Heart right ventricle (tissue), 16 donors: Measurements from ENCODE around the gene GRK1. TPM values are rescaled to one million over a fixed set of nuclear protein-coding genes. Genes with fewer than 3 reads are reported as not detected.
A peak's percentile ranks its signal among the peaks of the same experiment; 100 is the strongest.

Source experiments
- ATAC-seq, 8 donors: fragments of 200-7000 bp; cut with Tn5 transposase; one replicate each; pipeline ENCODE4 v1.9.1; 2020; ENCODE audit warnings: mild to moderate bottlenecking in 8 of 8, moderate library complexity in 8 of 8, moderate number of reproducible peaks in 1 of 8
- DNase-seq, 2 donors: peaks; one replicate each; pipeline ENCODE4 v3.0.0-alpha.2; 2020
- H3K27ac ChIP-seq, 10 donors: fragments of 200-600 bp; sonication (generic) in 2 of 10; one replicate each; pipeline versions ENCODE4 v1.5.0 to v1.8.0; 2020 to 2022; ENCODE audit warnings: mild to moderate bottlenecking in 3 of 10
- H3K27me3 ChIP-seq, 7 donors: fragments of 200-600 bp; one replicate each; pipeline ENCODE4 v1.8.0; 2021 to 2022; ENCODE audit warnings: mild to moderate bottlenecking in 2 of 7
- H3K36me3 ChIP-seq, 9 donors: fragments of 200-600 bp; sonication (generic) in 1 of 9; one replicate each; pipeline versions ENCODE4 v1.5.0 to v1.8.0; 2020 to 2022; ENCODE audit warnings: mild to moderate bottlenecking in 2 of 9
- H3K4me1 ChIP-seq, 9 donors: fragments of 200-600 bp; sonication (generic) in 1 of 9; one replicate each; pipeline versions ENCODE4 v1.5.0 to v1.8.0; 2020 to 2022; ENCODE audit warnings: mild to moderate bottlenecking in 4 of 9
- H3K4me3 ChIP-seq, 10 donors: fragments of 200-600 bp; sonication (generic) in 2 of 10; one replicate each; pipeline versions ENCODE4 v1.5.0 to v1.8.0; 2020 to 2022; ENCODE audit warnings: mild to moderate bottlenecking in 7 of 10, moderate library complexity in 2 of 10
- H3K9me3 ChIP-seq, 11 donors: fragments of 200-600 bp in 10 of 11; sonication (generic) in 2 of 11; one replicate each; pipeline versions ENCODE4 v1.5.0 to v1.8.0; 2013 to 2022; ENCODE audit warnings: mild to moderate bottlenecking in 2 of 11, control low read depth in 1 of 11, moderate library complexity in 1 of 11
- WGBS, 2 donors: extraction: QIAGEN DNeasy Blood & Tissue Kit; methylation state at CpG; one replicate each; pipeline ENCODE4 v1.1.7; 2013; ENCODE audit warnings: inconsistent platforms in 1 of 2; 5-methylcytosine and 5-hydroxymethylcytosine counted together
- intact Hi-C, 10 donors: fragments of 100-400 bp; cut with DNase I; formaldehyde crosslinking; loops; one replicate each; pipeline versions ENCODE4 v1.11.1 to v1.14.2; 2022
- polyA plus RNA-seq, 2 donors: library from polyadenylated mRNA; stranded (reverse); fragments of 200-250 nt; gene quantifications; one replicate each; pipeline ENCODE4 v1.2.3, GENCODE V29; 2013
- total RNA-seq, 10 donors: library from RNA; stranded (reverse); fragmentation: NEBNext Ultra II Directional in 3 of 10; extraction: Animal tissue kit (Norgen Biotek cat#: 25700) in 3 of 10; gene quantifications; one replicate each; pipeline versions ENCODE4 v1.2.1 to v1.2.4, GENCODE V29; 2021 to 2023
- TF ChIP-seq, protein P1 (sequence below), 9 donors: fragments of 200-600 bp; sonication (generic) in 2 of 9; IDR thresholded peaks; one replicate each; pipeline versions ENCODE4 v1.5.0 to v1.8.0; 2021 to 2022; ENCODE audit warnings: antibody characterized with exemption in 9 of 9, mild to moderate bottlenecking in 5 of 9, moderate library complexity in 1 of 9
- donor health status: Arrhythmogenic right ventricular cardiomyopathy.
- donor health status: ischemic (EF 13 %, LVEDD 7.1; RV severe dilation, severe dysfunction).
- donor health status: healthy with polysubstance abuse.
- donor health status: DM: no; HTN: yes; CAD: no.
- donor health status: DM: no; HTN: no; CAD: no.
- donor health status: ischemic (EF 25% LVEDD 6.9; RV normal size, moderate dysfunction).
- donor health status: ischemic (EF 25% LVEDD 5.7; RV mildly dilated, moderate dysfunction).
- donor health status: healthy.
- donor health status: DM: yes; HTN: yes; CAD: no.
- donor health status: Ischemic cardiomyopathy.
- donor health status: ischemic (EF 35%, LVEDD 5.7; RV mildly dilated, moderate dysfunction).
- donor health status: nonischemic (EF 11% LVEDD 7.7; RV severe dilation, severe dysfunction).
- donor health status: DM: yes; HTN: yes; CAD: no.
- donor health status: PGD.
- donor health status: ischemic (EF 29% LVEDD 5.4; RV normal size, mild dysfunction).
- donor health status: nonischemic (EF 23%, LVEDD 6.1; RV moderate dilation, normal function).

Gene GRK1
- total and polyA plus RNA-seq, 12 donors: 0.01 to 0.79 (median 0.18) TPM; not detected in 4

DNA sequence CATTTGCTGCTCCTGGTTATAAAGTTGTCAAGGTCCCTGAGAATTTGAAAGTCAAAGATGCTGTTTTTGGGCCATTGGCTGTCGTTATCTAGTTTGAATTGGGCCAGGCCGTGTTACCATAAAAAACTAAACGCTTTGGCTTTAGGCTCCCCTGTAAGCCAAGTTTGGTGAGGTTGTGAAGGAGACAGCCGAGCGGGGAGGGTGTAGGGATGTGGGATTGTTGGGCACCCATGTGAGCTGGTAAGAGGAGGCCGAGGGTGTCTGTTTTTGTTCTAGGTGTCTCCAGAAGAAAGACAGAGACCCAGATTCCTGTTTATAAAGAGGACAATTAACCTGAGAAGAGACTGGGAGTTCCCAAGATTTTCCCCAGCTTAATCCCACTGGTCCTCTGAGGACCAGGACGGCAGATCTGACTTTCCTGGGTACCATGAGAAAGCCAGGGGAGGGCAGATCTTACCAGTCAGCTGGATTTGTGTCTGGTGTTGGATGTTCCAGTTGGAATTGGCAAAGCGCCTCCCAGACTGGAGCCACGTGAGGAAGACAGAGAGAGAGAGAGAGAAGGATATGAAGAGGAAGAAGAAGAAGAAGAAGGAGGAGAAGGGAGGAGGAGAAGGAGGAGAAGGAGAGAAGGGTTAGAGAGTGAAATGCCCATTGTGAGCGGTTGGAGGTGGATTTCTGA is 117.1 kb downstream of the GRK1 start:
- H3K4me3 ChIP-seq: no peak overlapping the region
- peaks cover 0 to 4% (median 0%) of the 10 kb centered on the region in 11 donors for H3K9me3 ChIP-seq
- no peak for DNase-seq
- 80 to 84% methylated on average over 10 of the region's 10 CpGs for WGBS, 2 donors
- intact Hi-C loops: no loop called here
- TF ChIP-seq, protein P1, sequence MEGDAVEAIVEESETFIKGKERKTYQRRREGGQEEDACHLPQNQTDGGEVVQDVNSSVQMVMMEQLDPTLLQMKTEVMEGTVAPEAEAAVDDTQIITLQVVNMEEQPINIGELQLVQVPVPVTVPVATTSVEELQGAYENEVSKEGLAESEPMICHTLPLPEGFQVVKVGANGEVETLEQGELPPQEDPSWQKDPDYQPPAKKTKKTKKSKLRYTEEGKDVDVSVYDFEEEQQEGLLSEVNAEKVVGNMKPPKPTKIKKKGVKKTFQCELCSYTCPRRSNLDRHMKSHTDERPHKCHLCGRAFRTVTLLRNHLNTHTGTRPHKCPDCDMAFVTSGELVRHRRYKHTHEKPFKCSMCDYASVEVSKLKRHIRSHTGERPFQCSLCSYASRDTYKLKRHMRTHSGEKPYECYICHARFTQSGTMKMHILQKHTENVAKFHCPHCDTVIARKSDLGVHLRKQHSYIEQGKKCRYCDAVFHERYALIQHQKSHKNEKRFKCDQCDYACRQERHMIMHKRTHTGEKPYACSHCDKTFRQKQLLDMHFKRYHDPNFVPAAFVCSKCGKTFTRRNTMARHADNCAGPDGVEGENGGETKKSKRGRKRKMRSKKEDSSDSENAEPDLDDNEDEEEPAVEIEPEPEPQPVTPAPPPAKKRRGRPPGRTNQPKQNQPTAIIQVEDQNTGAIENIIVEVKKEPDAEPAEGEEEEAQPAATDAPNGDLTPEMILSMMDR (IDR thresholded peaks at IDR 0.05): no peak
- H3K27me3 ChIP-seq: peaks cover 0 to 2% (median 0%) of the 10 kb centered on the region in 7 donors
- peaks cover 0 to 4% (median 0%) of the 10 kb centered on the region in 9 donors for H3K4me1 ChIP-seq
- no peak for ATAC-seq
- no peaks in the 10 kb centered on the region for H3K36me3 ChIP-seq
- H3K27ac ChIP-seq: no peak overlapping the region

DNA sequence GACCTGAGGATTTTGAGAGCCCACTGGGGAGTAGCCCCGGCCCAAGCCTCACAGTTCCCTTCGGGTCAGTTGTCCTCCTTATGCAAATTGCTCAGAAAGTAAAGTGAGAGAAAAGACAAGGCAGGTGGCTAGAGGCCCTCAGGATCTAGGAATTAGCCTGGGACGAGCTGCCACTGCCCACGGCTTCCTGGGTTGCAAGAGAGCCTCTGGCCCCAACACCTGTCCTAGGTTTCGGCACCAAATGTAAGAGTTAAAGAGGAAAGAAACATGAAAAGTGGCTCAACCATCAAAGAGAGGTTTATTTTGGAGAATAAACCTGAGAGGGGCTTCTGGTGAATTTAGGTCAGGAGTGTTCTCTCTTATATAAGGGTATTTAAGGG is 117.6 kb downstream of the GRK1 start:
- Histone ChIP-seq H3K4me3 (no peak overlapping the region), H3K27me3 (peaks cover 0 to 2% (median 0%) of the 10 kb centered on the region in 7 donors), H3K27ac (no peak overlapping the region), H3K36me3 (no peaks in the 10 kb centered on the region), H3K4me1 (peaks cover 0 to 4% (median 0%) of the 10 kb centered on the region in 9 donors), H3K9me3 (peaks cover 0 to 4% (median 0%) of the 10 kb centered on the region in 11 donors)
- intact Hi-C loops: no loop called here
- no peak for DNase-seq
- no peak for ATAC-seq
- TF ChIP-seq, protein P1 (IDR thresholded peaks at IDR 0.05): no peak
- WGBS, 2 donors: 83% methylated on average over 5 of the region's 5 CpGs

DNA sequence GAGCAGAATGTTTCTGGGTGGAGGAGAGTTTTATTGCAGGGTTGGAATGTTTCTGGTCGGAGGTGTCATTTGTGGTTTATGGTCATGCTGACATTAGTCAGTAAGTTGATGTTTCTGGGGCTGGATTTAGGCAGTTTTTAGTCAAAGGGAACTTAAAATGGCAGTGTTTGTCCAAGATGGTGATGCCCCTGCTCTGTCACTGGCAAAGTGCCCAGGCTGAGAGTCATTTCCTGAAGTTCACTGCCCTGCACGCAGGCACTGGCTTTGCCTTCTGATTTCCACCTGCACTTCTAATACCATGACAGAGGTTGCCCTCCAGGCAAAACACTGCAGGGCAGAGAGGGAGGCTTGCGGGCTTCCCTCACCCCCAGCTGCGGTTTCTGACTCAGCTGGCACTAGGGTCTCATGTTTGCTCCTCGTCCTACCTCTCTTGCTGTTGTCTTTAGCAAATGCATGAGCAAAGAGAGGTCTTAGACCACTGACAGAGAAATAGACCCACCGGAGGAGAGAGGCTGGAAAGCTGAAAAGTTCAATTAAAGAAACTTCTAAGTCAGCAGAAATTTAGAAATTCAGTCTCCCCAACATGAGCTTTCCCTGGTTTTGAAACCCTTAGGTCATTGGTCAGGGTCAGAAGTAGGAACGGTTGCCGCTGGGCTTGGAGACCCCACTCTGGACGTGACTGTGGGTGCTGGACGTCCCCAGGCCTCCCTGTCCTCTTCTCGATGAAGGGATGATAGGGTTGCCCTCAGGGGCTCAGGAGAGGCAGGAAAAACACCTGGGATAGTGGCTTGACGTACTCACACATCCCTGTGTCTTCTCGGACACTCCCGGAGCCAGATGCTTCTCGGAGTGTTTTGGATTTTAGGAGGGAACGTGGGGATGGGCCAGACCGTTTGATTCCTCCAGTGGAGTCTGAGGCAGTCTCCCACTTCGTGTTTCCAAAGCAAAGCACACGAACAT is 118.3 kb downstream of the GRK1 start:
- no peak for ATAC-seq
- DNase-seq: no peak
- Histone ChIP-seq H3K36me3 (no peaks in the 10 kb centered on the region), H3K9me3 (peaks cover 0 to 4% (median 0%) of the 10 kb centered on the region in 11 donors), H3K27me3 (peaks cover 0 to 2% (median 0%) of the 10 kb centered on the region in 7 donors), H3K4me1 (peaks cover 0 to 4% (median 0%) of the 10 kb centered on the region in 9 donors), H3K27ac (no peak overlapping the region), H3K4me3 (no peak overlapping the region)
- WGBS, 2 donors: 83 to 87% methylated on average over 19 of the region's 19 CpGs
- TF ChIP-seq, protein P1 (IDR thresholded peaks at IDR 0.05): no peak
- intact Hi-C loops: no loop called here

DNA sequence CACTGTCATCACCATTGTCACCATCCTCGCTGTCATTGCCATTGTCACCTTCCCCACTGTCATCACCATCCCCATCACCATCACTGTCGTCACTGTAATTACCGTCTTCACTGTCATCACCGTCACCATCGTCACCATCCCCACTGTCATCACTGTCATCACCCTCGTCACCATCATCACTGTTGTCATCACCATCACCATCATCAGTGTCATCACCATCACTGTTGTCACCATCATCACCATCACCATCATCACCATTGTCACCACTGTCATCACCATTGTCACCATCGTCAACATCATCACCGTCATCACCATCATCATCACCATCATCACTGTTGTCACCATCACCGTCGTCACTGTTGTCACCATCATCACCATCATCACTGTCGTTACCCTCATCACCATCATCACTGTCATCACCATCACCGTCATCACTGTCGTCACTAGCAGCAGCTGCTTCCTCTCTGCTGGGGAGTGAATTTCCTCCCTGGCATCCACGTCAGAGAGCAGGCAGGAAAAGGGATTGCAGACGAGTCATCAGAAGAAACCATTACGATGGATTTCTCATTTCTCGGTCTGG is 119.3 kb downstream of the GRK1 start:
- Histone ChIP-seq H3K4me3 (no peak overlapping the region), H3K36me3 (no peaks in the 10 kb centered on the region), H3K27me3 (peaks cover 0 to 2% (median 0%) of the 10 kb centered on the region in 7 donors), H3K9me3 (peaks cover 0 to 4% (median 0%) of the 10 kb centered on the region in 11 donors), H3K27ac (no peak overlapping the region), H3K4me1 (peaks cover 0 to 4% (median 0%) of the 10 kb centered on the region in 9 donors)
- ATAC-seq (peak in 2 of 8 donors; percentile 51 to 79), DNase-seq (no peak)
- 71 to 72% methylated on average over 17 of the region's 17 CpGs for WGBS, 2 donors
- intact Hi-C loops: no loop called here
- TF ChIP-seq, protein P1 (IDR thresholded peaks at IDR 0.05): no peak
